ENCODE results near the gene PTAR1.

The PTAR1 gene

DNA sequence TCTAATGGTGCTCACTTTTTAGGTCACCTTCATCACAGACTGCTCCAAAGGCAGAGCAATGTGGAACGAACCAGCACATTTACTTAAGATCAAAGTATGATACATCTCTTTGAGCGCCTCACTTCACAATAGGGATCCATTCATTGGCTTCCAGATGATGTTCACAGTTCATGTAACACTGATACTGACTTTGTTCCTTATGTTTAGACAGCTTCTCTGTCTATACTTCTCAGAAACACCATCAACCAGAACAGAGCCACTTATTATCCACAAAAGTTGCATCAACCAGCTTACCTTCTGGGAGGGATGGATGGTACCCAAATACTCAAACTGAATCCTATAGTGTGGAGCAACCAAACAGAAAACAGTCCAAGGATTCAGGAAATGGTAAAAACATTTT is 4.6 kb downstream of the PTAR1 start:
- no peak for DNase-seq (ENCODE audit: low read depth)
- H3K4me3 ChIP-seq (ENCODE audit: control insufficient read depth, low read depth, low read length), result no peak overlapping the region
- TF ChIP-seq, protein P1, sequence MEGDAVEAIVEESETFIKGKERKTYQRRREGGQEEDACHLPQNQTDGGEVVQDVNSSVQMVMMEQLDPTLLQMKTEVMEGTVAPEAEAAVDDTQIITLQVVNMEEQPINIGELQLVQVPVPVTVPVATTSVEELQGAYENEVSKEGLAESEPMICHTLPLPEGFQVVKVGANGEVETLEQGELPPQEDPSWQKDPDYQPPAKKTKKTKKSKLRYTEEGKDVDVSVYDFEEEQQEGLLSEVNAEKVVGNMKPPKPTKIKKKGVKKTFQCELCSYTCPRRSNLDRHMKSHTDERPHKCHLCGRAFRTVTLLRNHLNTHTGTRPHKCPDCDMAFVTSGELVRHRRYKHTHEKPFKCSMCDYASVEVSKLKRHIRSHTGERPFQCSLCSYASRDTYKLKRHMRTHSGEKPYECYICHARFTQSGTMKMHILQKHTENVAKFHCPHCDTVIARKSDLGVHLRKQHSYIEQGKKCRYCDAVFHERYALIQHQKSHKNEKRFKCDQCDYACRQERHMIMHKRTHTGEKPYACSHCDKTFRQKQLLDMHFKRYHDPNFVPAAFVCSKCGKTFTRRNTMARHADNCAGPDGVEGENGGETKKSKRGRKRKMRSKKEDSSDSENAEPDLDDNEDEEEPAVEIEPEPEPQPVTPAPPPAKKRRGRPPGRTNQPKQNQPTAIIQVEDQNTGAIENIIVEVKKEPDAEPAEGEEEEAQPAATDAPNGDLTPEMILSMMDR (IDR thresholded peaks at IDR 0.05; ENCODE audit: control insufficient read depth, insufficient read depth, low read depth, low read length, missing control alignments), result no peak

GRCh38 chr9:69753830-69754229 is 6.0 kb downstream of the PTAR1 start:
- DNase-seq (ENCODE audit: low read depth), result no peak
- TF ChIP-seq, protein P1 (IDR thresholded peaks at IDR 0.05; ENCODE audit: control insufficient read depth, insufficient read depth, low read depth, low read length, missing control alignments), result no peak
- H3K4me3 ChIP-seq (ENCODE audit: control insufficient read depth, low read depth, low read length), result no peak overlapping the region

- no peak overlapping the region for H3K4me3 ChIP-seq (ENCODE audit: control insufficient read depth, low read depth, low read length)
- DNase-seq (ENCODE audit: low read depth), result no peak
- TF ChIP-seq, protein P1 (IDR thresholded peaks at IDR 0.05; ENCODE audit: control insufficient read depth, insufficient read depth, low read depth, low read length, missing control alignments), result no peak
Measured at GRCh38 chr9:69750085-69750484, 9.7 kb downstream of the PTAR1 start.

- DNase-seq (ENCODE audit: low read depth), result no peak
- no peak overlapping the region for H3K4me3 ChIP-seq (ENCODE audit: control insufficient read depth, low read depth, low read length)
- TF ChIP-seq, protein P1 (IDR thresholded peaks at IDR 0.05; ENCODE audit: control insufficient read depth, insufficient read depth, low read depth, low read length, missing control alignments), result no peak
Measured at GRCh38 chr9:69748304-69748703, 11.5 kb downstream of the PTAR1 start.

DNA sequence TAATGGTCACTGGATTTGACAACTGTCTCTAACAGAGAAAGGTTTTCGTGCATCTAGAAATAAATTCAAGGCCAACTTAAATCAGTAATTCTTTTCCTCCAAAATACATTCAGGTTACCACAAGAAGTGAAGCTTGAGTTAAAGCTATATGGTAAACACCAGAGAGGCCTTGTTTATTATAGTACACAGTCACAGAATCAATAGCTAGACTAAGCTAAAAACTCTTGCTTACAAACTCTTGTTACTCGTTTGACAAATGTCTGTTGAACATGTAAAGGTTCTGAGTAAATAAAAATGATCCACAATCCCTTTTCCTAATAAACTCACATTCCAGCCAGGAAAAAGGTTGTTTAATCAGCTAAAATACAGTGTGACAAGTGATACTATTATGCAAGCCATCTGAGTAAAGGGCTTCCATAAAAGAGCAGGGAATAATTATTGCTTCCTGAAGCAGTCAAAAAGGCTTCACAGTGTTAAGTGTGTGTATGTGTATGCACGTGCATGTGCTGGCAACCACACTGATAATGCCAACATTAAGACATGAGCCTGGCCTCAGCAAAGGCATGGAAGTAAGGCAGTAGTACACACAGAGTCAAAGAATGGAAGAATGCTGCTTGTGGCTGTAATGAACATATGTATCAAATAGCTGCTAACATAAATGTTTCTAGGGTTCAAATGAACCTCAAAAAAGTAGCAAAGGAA is 12.8 kb downstream of the PTAR1 start:
- no peak overlapping the region for H3K4me3 ChIP-seq (ENCODE audit: control insufficient read depth, low read depth, low read length)
- TF ChIP-seq, protein P1 (IDR thresholded peaks at IDR 0.05; ENCODE audit: control insufficient read depth, insufficient read depth, low read depth, low read length, missing control alignments), result no peak
- DNase-seq (ENCODE audit: low read depth), result no peak

DNA sequence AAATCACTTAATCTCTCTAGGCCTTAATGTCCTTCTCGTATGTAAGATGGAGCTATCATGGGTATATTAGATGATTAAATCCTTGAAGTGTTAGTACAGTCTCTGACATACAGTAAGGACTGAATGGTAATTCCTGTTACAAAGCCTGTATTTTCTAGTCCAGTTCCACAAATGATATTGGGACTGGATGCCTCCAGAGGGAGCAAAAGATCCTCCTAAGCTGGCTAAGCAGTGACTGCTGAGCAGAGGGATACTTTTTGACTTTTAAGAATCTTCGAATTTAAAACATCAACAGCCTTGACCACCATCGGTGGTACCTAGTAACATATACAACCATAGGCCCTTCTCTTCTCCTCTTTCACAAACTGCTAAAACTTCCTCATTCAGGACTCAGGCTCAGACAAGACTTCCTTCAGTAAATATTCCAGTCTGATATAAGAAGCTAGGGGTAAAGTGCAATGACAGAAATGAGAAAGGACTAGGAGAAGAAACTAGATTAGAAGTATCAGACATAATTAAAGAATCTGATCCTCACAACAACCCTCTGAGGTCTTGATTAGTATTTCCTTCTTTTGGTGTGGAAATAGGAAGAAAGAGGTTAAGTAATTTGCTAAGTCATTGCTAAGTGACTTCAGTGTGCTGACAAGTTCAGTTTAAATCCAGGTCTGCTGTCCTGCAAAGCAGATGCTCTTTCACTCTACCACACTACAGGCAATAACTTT is 13.9 kb downstream of the PTAR1 start:
- no peak for DNase-seq (ENCODE audit: low read depth)
- no peak overlapping the region for H3K4me3 ChIP-seq (ENCODE audit: control insufficient read depth, low read depth, low read length)
- TF ChIP-seq, protein P1 (IDR thresholded peaks at IDR 0.05; ENCODE audit: control insufficient read depth, insufficient read depth, low read depth, low read length, missing control alignments), result peak; percentile 54
